GM08714 (cell line): Measurements from ENCODE around the gene OMG.
"Not testable (repeated sequence)": the region's sequence is repeated elsewhere in the genome, so short reads cannot be mapped to it uniquely, and the experiment has no call there.

ENCODE experiments used
- H3K4me3 ChIP-seq: fragments of 200-500 bp; sonication (Bioruptor generic); 2 replicates; pipeline ENCODE4 v1.5.1; 2014; ENCODE audit warnings: mild to moderate bottlenecking, low read length, inconsistent platforms
- ZNF274 ChIP-seq: IDR thresholded peaks from 2 replicates; pipeline ENCODE4 v1.6.1; 2012; ENCODE audit warnings: mild to moderate bottlenecking, low read depth, low read length

Gene OMG

GRCh38 chr17:31291820-31292219 lies 5.2 kb downstream of the OMG start:
- no peak for TF ChIP-seq ZNF274
- no peak overlapping the region for H3K4me3 ChIP-seq

GRCh38 chr17:31289790-31290189 lies 7.2 kb downstream of the OMG start:
- H3K4me3 ChIP-seq, result no peak overlapping the region
- no peak for TF ChIP-seq ZNF274

GRCh38 chr17:31287932-31288331 lies 9.1 kb downstream of the OMG start:
- not testable (repeated sequence) for H3K4me3 ChIP-seq

GRCh38 chr17:31286587-31286986 lies 10.5 kb downstream of the OMG start:
- no peak overlapping the region for H3K4me3 ChIP-seq

GRCh38 chr17:31283841-31284240 lies 13.2 kb downstream of the OMG start:
- TF ChIP-seq ZNF274, result no peak
- no peak overlapping the region for H3K4me3 ChIP-seq

More at GRCh38 chr17:31286587-31286986, 10.5 kb downstream of the OMG start:
- TF ChIP-seq ZNF274, result no peak

GRCh38 chr17:31281061-31281460 lies 16.0 kb downstream of the OMG start:
- TF ChIP-seq ZNF274, result no peak
- no peak overlapping the region for H3K4me3 ChIP-seq

GRCh38 chr17:31279401-31279800 lies 17.6 kb downstream of the OMG start:
- no peak for TF ChIP-seq ZNF274
- no peak overlapping the region for H3K4me3 ChIP-seq

GRCh38 chr17:31275116-31275515 lies 21.9 kb downstream of the OMG start:
- H3K4me3 ChIP-seq, result no peak overlapping the region
- TF ChIP-seq ZNF274, result no peak

GRCh38 chr17:31274252-31274651 lies 22.8 kb downstream of the OMG start:
- TF ChIP-seq ZNF274, result no peak
- no peak overlapping the region for H3K4me3 ChIP-seq

- no peak for TF ChIP-seq ZNF274
These were observed 23.5 kb downstream of the OMG start for GRCh38 chr17:31273516-31273915.

GRCh38 chr17:31272803-31273202 lies 24.2 kb downstream of the OMG start:
- TF ChIP-seq ZNF274, result no peak
- H3K4me3 ChIP-seq, result no peak overlapping the region

More at GRCh38 chr17:31273516-31273915, 23.5 kb downstream of the OMG start:
- no peak overlapping the region for H3K4me3 ChIP-seq

GRCh38 chr17:31272236-31272635 lies 24.8 kb downstream of the OMG start:
- TF ChIP-seq ZNF274, result no peak
- H3K4me3 ChIP-seq, result no peak overlapping the region

- H3K4me3 ChIP-seq, result no peak overlapping the region
- TF ChIP-seq ZNF274, result no peak
These were observed 27.5 kb downstream of the OMG start for GRCh38 chr17:31269578-31269983.

GRCh38 chr17:31269036-31269577 lies 27.9 kb downstream of the OMG start:
- no peak overlapping the region for H3K4me3 ChIP-seq
- TF ChIP-seq ZNF274, result no peak

GRCh38 chr17:31266042-31266441 lies 31.0 kb downstream of the OMG start:
- no peak for TF ChIP-seq ZNF274
- H3K4me3 ChIP-seq, result no peak overlapping the region

GRCh38 chr17:31262923-31263322 lies 34.1 kb downstream of the OMG start:
- not testable (repeated sequence) for H3K4me3 ChIP-seq
